CD8-positive, alpha-beta memory T cell (primary cell): ENCODE data around the gene RPS6KA4. TPM values are rescaled to one million over a fixed set of nuclear protein-coding genes. Genes with fewer than 3 reads are reported as not detected.

Experiments used
- CTCF ChIA-PET: fragments of 350-600 bp; sonication (Branson Sonifier 250); formaldehyde crosslinking; loops from one replicate; lab custom pipeline; 2021; ENCODE audit warnings: antibody characterized with exemption; lab: Charles Lee
- POLR2A ChIA-PET: fragments of 350-600 bp; sonication (Branson Sonifier 250); formaldehyde crosslinking; loops from one replicate; lab custom pipeline; 2021; ENCODE audit warnings: antibody characterized with exemption; lab: Charles Lee
- DNase-seq, 5 donors: peaks; one replicate each; pipeline versions ENCODE4 v3.0.0 to v3.0.0-alpha.2; 2020 to 2022; ENCODE audit warnings: mixed read lengths in 1 of 5
- H3K27ac ChIP-seq: one replicate; pipeline ENCODE4 v1.7.0; 2013; ENCODE audit warnings: low read depth, mild to moderate bottlenecking, low read length, moderate library complexity
- H3K27me3 ChIP-seq: 2 replicates; pipeline ENCODE4 v1.7.0; 2013; ENCODE audit warnings: low read length, mild to moderate bottlenecking; ENCODE audit not compliant: insufficient read depth, poor library complexity, severe bottlenecking
- H3K36me3 ChIP-seq: 2 replicates; pipeline ENCODE4 v1.7.0; 2013; ENCODE audit warnings: mild to moderate bottlenecking, low read length, moderate library complexity; ENCODE audit not compliant: insufficient read depth
- H3K4me1 ChIP-seq: 2 replicates; pipeline ENCODE4 v1.7.0; 2013; ENCODE audit warnings: mild to moderate bottlenecking, low read length, moderate library complexity; ENCODE audit not compliant: insufficient read depth
- H3K4me3 ChIP-seq: 2 replicates; pipeline ENCODE4 v1.7.0; 2013; ENCODE audit warnings: mild to moderate bottlenecking, low read length
- H3K9me3 ChIP-seq: 2 replicates; pipeline ENCODE4 v1.7.0; 2013; ENCODE audit warnings: mild to moderate bottlenecking, low read length
- H3K27ac Mint-ChIP-seq, 8 donors: one replicate each; pipeline ENCODE4 v1.8.0; 2020 to 2021; ENCODE audit warnings: mixed read lengths in 8 of 8, mild to moderate bottlenecking in 6 of 8, inconsistent platforms in 3 of 8, moderate library complexity in 3 of 8
- H3K27me3 Mint-ChIP-seq, 2 donors: one replicate each; pipeline ENCODE4 v1.8.0; 2020 to 2021; ENCODE audit warnings: mixed read lengths in 2 of 2, mild to moderate bottlenecking in 1 of 2, moderate library complexity in 1 of 2
- H3K36me3 Mint-ChIP-seq, 3 donors: one replicate each; pipeline ENCODE4 v1.8.0; 2020 to 2021; ENCODE audit warnings: mixed read lengths in 3 of 3, inconsistent platforms in 1 of 3, mild to moderate bottlenecking in 1 of 3
- H3K4me1 Mint-ChIP-seq, 3 donors: one replicate each; pipeline ENCODE4 v1.8.0; 2020 to 2021; ENCODE audit warnings: mixed read lengths in 3 of 3, inconsistent platforms in 1 of 3, mild to moderate bottlenecking in 1 of 3
- H3K4me3 Mint-ChIP-seq, 7 donors: one replicate each; pipeline ENCODE4 v1.8.0; 2020 to 2021; ENCODE audit warnings: mixed read lengths in 7 of 7, mild to moderate bottlenecking in 6 of 7, moderate library complexity in 4 of 7, inconsistent platforms in 2 of 7
- H3K9me3 Mint-ChIP-seq, 5 donors: one replicate each; pipeline ENCODE4 v1.8.0; 2020 to 2022; ENCODE audit warnings: mixed read lengths in 5 of 5, mild to moderate bottlenecking in 3 of 5, moderate library complexity in 2 of 5, inconsistent platforms in 1 of 5
- polyA plus RNA-seq: library from polyadenylated mRNA; unstranded; fragments of 300-500 nt; fragmentation: Illumina TruSeq; gene quantifications from one replicate; pipeline ENCODE4 v1.2.3, GENCODE V29; 2021
- total RNA-seq, 2 experiments: library from RNA; stranded (reverse); gene quantifications; one replicate each; pipeline ENCODE4 v1.2.3, GENCODE V29; 2021

RPS6KA4 gene
- total and polyA plus RNA-seq, 3 experiments from 2014 or later = 15.9 to 39.0 (median 38.0) TPM

DNA sequence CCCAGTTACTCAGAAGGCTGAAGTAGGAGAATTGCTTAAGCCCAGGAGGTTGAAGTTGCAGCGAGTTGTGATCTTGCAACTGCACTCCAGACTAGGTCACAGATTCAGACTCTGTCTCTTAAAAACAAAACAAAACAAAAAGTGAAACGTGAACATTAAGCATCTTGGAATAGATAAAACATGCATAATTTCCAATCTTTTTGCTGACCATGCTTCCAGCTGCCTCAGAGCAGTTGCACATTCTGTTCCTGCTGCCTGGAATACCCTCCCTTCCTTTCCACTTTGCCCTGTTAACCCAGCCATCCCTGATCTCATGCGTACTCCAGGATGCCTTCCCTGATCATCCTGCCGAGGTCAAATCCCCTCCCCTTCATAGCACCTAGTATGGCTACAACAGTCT, 19.7 kb upstream of the RPS6KA4 start:
- POLR2A ChIA-PET = interaction anchor here (1.0 to 2.6 kb wide), 2 partner anchors 21 to 131 kb away, joined by 3 to 28 read pairs; partner anchors contain the start of genes PRDX5 and TRMT112
- peaks cover 7% of the 10 kb centered on the region for H3K36me3 ChIP-seq
- H3K27me3 ChIP-seq = no peaks in the 10 kb centered on the region
- DNase-seq = no peak
- Mint-ChIP-seq H3K27me3 (peaks cover 0 to 2% of the 10 kb centered on the region in 2 donors), H3K36me3 (peaks cover 0 to 36% (median 5%) of the 10 kb centered on the region in 3 donors), H3K9me3 (no peaks in the 10 kb centered on the region), H3K27ac (peak overlapping the region; percentile 92 to 99 (median 96)), H3K4me3 (peak overlapping the region; percentile 80 to 95 (median 88)), H3K4me1 (peaks cover 30 to 57% (median 33%) of the 10 kb centered on the region in 3 donors)
- H3K9me3 ChIP-seq = no peaks in the 10 kb centered on the region
- CTCF ChIA-PET = interaction anchor here (1.1 to 6.7 kb wide), 4 partner anchors 8 to 133 kb away, joined by 3 to 42 read pairs (median 4); partner anchors contain the start of genes PRDX5 and TRMT112
- peak overlapping the region; percentile 46 for H3K4me3 ChIP-seq
- H3K27ac ChIP-seq = peak overlapping the region; percentile 67
- H3K4me1 ChIP-seq = peaks cover 32% of the 10 kb centered on the region

DNA sequence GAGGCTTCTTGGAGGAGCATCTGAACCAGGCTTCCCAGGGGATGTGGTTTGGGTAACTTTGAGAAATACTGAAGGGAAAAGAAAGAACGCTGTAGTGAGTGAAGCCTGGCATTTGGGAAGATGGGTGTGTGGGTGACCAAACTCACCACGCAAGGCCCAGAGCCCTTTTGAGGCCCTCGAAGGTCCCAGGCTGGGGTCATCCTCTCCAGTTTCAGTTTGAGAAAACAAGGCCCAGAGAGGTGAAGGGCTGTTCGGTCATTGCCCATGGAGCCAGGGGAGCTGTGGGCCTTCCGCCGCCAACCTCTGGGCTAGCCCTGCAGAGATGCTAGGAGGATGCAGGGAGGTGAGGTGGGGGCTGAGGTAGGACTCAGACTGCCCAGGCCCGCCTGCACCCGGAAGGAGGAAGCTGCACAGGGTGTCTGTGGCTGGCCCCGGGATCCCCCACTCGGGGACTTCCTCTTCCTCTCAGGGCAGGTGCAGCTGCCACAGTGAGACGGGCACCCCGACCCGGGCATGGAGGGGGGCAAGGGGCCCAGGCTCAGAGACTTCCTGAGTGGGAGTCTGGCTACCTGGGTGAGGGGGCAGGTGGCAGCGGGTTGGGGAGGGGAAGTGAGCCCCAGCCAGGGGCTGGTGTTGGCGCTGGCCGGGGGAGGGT, 19.1 kb upstream of the RPS6KA4 start, which contains the start of gene CCDC88B:
TSS of gene CCDC88B (plus strand) at position 451 of the 655 bp plus-strand sequence. CDS start at position 514, 63 bp downstream.
- Mint-ChIP-seq H3K27ac (peak within 1 kb of the TSS; percentile 92 to 99 (median 96)), H3K36me3 (peaks cover 0 to 38% (median 5%) of the 10 kb centered on the region in 3 donors), H3K4me1 (peaks cover 30 to 57% (median 33%) of the 10 kb centered on the region in 3 donors), H3K4me3 (peak within 1 kb of the TSS; percentile 80 to 95 (median 88)), H3K27me3 (peaks cover 0 to 2% of the 10 kb centered on the region in 2 donors), H3K9me3 (no peaks in the 10 kb centered on the region)
- H3K27me3 ChIP-seq = no peaks in the 10 kb centered on the region
- H3K4me3 ChIP-seq = peak within 1 kb of the TSS; percentile 46
- H3K36me3 ChIP-seq = peaks cover 7% of the 10 kb centered on the region
- CTCF ChIA-PET = interaction anchor here (0.9 to 6.7 kb wide), 6 partner anchors 8 to 135 kb away, joined by 3 to 42 read pairs (median 4); partner anchors contain the start of genes PRDX5 and TRMT112
- H3K27ac ChIP-seq = peak within 1 kb of the TSS; percentile 67
- DNase-seq = peak; percentile 83 to 95 (median 90)
- peaks cover 32% of the 10 kb centered on the region for H3K4me1 ChIP-seq
- H3K9me3 ChIP-seq = no peaks in the 10 kb centered on the region
- POLR2A ChIA-PET = interaction anchor here (1.0 to 2.6 kb wide), 2 partner anchors 22 to 132 kb away, joined by 3 to 28 read pairs; partner anchors contain the start of genes PRDX5 and TRMT112

DNA sequence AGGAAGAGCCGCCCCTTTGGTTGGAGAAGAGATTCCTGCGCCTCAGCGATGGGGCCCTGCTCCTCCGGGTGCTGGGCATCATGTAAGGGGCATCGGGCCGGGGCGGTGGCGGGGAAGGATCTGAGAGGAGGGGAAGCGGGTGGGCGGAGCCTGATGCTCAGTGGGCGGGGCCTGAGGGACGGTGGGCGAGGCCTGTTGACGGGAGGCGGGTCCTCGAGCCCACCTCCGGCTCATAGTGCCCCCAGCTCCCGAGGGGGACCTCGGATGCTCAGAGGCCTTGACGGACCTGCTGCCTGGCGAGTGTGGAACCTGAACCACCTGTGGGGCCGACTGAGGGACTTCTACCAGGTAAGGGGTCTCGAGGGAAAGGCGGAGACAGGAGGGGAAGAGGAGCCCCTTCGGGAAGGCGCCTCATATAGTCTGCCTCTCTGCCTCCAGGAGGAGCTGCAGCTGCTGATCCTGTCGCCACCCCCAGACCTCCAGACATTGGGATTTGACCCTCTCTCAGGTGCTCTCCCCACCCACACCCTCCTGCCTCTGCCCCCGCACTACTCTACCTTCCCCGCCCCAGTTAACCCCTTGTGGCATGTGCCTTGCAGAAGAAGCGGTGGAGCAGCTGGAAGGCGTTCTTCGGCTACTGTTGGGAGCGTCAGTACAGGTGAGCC, 18.2 kb upstream of the RPS6KA4 start:
- Histone ChIP-seq H3K4me3 (peak overlapping the region; percentile 46), H3K27me3 (no peaks in the 10 kb centered on the region), H3K9me3 (no peaks in the 10 kb centered on the region), H3K27ac (peak overlapping the region; percentile 67), H3K4me1 (peaks cover 32% of the 10 kb centered on the region), H3K36me3 (peaks cover 7% of the 10 kb centered on the region)
- Mint-ChIP-seq H3K36me3 (peaks cover 0 to 45% (median 7%) of the 10 kb centered on the region in 3 donors), H3K4me1 (peaks cover 34 to 62% (median 37%) of the 10 kb centered on the region in 3 donors), H3K27me3 (peaks cover 0 to 2% of the 10 kb centered on the region in 2 donors), H3K4me3 (peak overlapping the region; percentile 80 to 95 (median 88)), H3K27ac (peak overlapping the region; percentile 92 to 99 (median 96)), H3K9me3 (no peaks in the 10 kb centered on the region)
- POLR2A ChIA-PET = interaction anchor here (2.1 to 2.6 kb wide), 2 partner anchors 23 kb away, joined by 16 to 28 read pairs; partner anchors contain the start of genes PRDX5 and TRMT112
- CTCF ChIA-PET = interaction anchor here (0.6 to 6.7 kb wide), 7 partner anchors 9 to 136 kb away, joined by 3 to 42 read pairs (median 10); partner anchors contain the start of genes PRDX5 and TRMT112
- DNase-seq = peak; percentile 67 to 85 (median 76)

DNA sequence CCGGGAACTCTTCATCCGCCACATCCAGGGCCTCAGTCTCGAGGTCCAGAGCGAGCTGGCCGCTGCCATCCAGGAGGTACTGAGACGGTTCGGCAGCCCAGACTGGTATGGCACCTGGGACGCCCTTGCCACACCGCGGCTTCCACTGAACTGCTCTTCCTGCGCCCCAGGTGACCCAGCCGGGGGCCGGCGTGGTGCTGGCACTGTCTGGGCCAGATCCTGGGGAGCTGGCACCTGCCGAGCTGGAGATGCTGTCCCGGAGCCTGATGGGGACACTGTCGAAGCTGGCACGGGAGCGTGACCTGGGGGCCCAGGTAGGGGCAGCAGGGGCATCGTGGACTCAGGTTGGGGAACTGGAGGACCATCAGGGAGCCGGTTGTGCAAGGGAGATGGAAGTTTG, 17.5 kb upstream of the RPS6KA4 start:
- Mint-ChIP-seq H3K36me3 (peaks cover 0 to 47% (median 7%) of the 10 kb centered on the region in 3 donors), H3K4me1 (peaks cover 34 to 59% (median 37%) of the 10 kb centered on the region in 3 donors), H3K9me3 (no peaks in the 10 kb centered on the region), H3K27ac (peak overlapping the region in 6 of 8 donors; percentile 73 to 99 (median 90)), H3K27me3 (peaks cover 0 to 2% of the 10 kb centered on the region in 2 donors), H3K4me3 (peak overlapping the region in 6 of 7 donors; percentile 38 to 95 (median 86))
- Histone ChIP-seq H3K27ac (no peak overlapping the region), H3K36me3 (peaks cover 7% of the 10 kb centered on the region), H3K27me3 (no peaks in the 10 kb centered on the region), H3K4me3 (no peak overlapping the region), H3K4me1 (peaks cover 32% of the 10 kb centered on the region), H3K9me3 (no peaks in the 10 kb centered on the region)
- DNase-seq = no peak
- ChIA-PET POLR2A (interaction anchor here (2.1 kb wide), 1 partner anchor 24 kb away, joined by 16 read pairs; the partner anchor contains the start of genes PRDX5 and TRMT112), CTCF (interaction anchor here (0.6 to 6.7 kb wide), 7 partner anchors 9 to 137 kb away, joined by 3 to 42 read pairs (median 10); partner anchors contain the start of genes PRDX5 and TRMT112)

DNA sequence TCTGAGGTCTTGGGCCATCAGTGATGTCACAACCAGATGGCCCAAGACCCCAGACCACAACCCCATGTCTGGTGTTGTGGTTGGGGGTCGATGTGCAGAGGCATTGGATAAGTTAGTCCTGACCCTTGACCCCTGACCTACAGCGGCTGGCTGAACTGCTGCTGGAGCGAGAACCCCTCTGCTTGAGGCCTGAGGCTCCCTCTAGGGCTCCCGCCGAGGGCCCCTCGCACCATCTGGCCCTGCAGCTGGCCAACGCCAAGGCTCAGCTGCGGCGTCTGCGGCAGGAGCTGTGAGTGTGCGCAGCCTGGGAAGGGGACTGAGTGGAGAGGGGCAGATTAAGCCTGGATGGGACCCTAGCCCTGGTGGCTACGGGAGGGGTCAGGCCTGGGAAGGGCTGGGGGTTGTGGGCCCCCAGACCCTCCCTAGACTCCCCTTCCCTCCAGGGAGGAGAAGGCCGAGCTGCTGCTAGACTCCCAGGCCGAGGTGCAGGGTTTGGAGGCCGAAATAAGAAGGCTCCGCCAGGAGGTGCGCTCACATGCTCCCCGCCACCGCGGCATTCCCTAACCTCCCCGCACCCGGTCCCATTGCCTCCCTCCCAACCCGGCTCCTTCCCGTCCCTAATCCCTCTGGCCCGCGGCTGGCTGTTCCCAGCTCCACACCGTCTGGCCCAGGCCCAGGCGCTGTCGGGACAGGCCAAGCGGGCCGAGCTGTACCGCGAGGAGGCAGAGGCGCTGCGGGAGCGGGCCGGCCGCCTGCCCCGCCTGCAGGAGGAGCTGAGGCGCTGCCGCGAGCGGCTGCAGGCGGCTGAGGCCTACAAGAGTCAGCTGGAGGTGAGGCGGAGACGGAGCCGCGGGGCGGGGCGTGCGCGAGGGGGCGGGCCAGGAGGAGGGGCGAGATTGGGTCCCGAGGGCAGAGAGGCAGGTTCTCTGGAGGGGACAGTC, 16.8 kb upstream of the RPS6KA4 start:
- Histone ChIP-seq H3K9me3 (no peaks in the 10 kb centered on the region), H3K4me3 (peak overlapping the region; percentile 15), H3K36me3 (peaks cover 7% of the 10 kb centered on the region), H3K27ac (peak overlapping the region; percentile 54), H3K4me1 (peaks cover 32% of the 10 kb centered on the region), H3K27me3 (no peaks in the 10 kb centered on the region)
- peaks cover 0 to 2% of the 10 kb centered on the region in 2 donors for H3K27me3 Mint-ChIP-seq
- peak overlapping the region in 6 of 7 donors; percentile 27 to 87 (median 58) for H3K4me3 Mint-ChIP-seq
- H3K36me3 Mint-ChIP-seq = peaks cover 0 to 48% (median 7%) of the 10 kb centered on the region in 3 donors
- DNase-seq = peak; percentile 81 to 87 (median 85)
- H3K27ac Mint-ChIP-seq = peak overlapping the region in 5 of 8 donors; percentile 23 to 79 (median 74)
- H3K4me1 Mint-ChIP-seq = peaks cover 34 to 59% (median 37%) of the 10 kb centered on the region in 3 donors
- no peaks in the 10 kb centered on the region for H3K9me3 Mint-ChIP-seq
- ChIA-PET CTCF (interaction anchor here (0.9 to 6.7 kb wide), 7 partner anchors 10 to 137 kb away, joined by 3 to 42 read pairs (median 10); partner anchors contain the start of genes PRDX5 and TRMT112), POLR2A (interaction anchor here (0.7 to 2.1 kb wide), 3 partner anchors 11 to 24 kb away, joined by 3 to 16 read pairs (median 5); partner anchors contain the start of genes PRDX5, RPS6KA4 and TRMT112)

DNA sequence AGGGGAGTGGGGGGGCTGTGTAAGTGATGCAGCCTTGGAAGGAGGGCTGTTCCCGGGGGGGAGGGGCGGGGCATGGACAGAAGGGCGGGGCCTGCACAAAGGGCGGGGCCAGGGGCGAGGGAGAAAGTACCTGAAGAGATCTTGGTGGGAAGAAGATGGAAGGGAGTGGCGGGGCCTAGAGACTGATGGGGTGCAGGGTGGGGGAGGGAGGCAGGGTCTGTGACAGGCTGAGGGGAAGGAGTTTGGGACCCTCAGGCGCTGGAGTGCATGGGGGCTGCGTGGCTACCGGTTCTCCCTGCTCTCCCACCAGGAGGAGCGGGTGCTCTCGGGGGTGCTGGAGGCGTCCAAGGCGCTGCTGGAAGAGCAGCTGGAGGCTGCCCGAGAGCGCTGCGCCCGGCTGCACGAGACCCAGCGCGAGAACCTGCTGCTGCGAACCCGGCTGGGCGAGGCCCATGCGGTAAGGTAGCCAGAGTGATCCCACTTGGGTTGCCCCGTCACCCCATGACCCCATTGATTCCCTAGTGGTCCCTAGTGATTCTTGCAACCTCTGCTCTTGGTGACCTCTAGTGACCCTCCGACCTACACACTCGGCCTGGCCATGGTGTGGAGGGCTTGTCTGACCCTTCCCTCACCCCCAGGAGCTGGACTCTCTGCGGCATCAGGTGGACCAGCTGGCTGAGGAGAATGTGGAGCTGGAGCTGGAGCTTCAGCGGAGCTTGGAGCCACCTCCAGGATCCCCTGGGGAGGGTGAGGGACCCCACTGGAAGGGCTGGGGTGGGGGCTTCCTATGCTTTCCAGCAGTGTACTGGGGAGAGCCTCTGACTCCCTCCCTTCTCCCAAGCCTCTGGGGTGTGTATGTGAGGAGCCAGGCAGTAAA, 15.9 kb upstream of the RPS6KA4 start:
- Histone ChIP-seq H3K4me1 (peaks cover 32% of the 10 kb centered on the region), H3K27me3 (no peaks in the 10 kb centered on the region), H3K27ac (no peak overlapping the region), H3K4me3 (no peak overlapping the region), H3K36me3 (peaks cover 7% of the 10 kb centered on the region), H3K9me3 (no peaks in the 10 kb centered on the region)
- ChIA-PET POLR2A (interaction anchor here (0.7 to 2.1 kb wide), 3 partner anchors 12 to 25 kb away, joined by 3 to 16 read pairs (median 5); partner anchors contain the start of genes PRDX5, RPS6KA4 and TRMT112), CTCF (interaction anchor here (1.0 to 6.7 kb wide), 6 partner anchors 11 to 138 kb away, joined by 3 to 42 read pairs (median 10); partner anchors contain the start of genes PRDX5 and TRMT112)
- H3K27me3 Mint-ChIP-seq = peaks cover 0 to 2% of the 10 kb centered on the region in 2 donors
- peak overlapping the region in 5 of 8 donors; percentile 23 to 82 (median 74) for H3K27ac Mint-ChIP-seq
- DNase-seq = no peak
- H3K4me1 Mint-ChIP-seq = peaks cover 30 to 50% (median 32%) of the 10 kb centered on the region in 3 donors
- peak overlapping the region in 5 of 7 donors; percentile 16 to 70 (median 41) for H3K4me3 Mint-ChIP-seq
- peaks cover 0 to 44% (median 5%) of the 10 kb centered on the region in 3 donors for H3K36me3 Mint-ChIP-seq
- no peaks in the 10 kb centered on the region for H3K9me3 Mint-ChIP-seq
